HFF-Myc (cell line): ENCODE data around the gene DYSF.

Source experiments
- DNase-seq: peaks from one replicate; pipeline ENCODE4 v3.0.0-alpha.2; 2011; ENCODE audit warnings: low read depth; ENCODE audit errors: extremely low read depth
- H3K4me3 ChIP-seq: replicated peaks from 2 replicates; pipeline ENCODE4 v1.5.1; 2011; ENCODE audit warnings: low read depth, mild to moderate bottlenecking, control low read depth, low read length
- TF ChIP-seq, protein P1 (sequence below): IDR thresholded peaks from 2 replicates; pipeline ENCODE4 v1.5.1; 2012; ENCODE audit warnings: mild to moderate bottlenecking, low read depth, low read length, control low read depth; ENCODE audit errors: missing control alignments

DYSF gene

GRCh38 chr2:71513096-71513495 lies 59.7 kb downstream of the DYSF start:
- no peak for DNase-seq
- TF ChIP-seq, protein P1, sequence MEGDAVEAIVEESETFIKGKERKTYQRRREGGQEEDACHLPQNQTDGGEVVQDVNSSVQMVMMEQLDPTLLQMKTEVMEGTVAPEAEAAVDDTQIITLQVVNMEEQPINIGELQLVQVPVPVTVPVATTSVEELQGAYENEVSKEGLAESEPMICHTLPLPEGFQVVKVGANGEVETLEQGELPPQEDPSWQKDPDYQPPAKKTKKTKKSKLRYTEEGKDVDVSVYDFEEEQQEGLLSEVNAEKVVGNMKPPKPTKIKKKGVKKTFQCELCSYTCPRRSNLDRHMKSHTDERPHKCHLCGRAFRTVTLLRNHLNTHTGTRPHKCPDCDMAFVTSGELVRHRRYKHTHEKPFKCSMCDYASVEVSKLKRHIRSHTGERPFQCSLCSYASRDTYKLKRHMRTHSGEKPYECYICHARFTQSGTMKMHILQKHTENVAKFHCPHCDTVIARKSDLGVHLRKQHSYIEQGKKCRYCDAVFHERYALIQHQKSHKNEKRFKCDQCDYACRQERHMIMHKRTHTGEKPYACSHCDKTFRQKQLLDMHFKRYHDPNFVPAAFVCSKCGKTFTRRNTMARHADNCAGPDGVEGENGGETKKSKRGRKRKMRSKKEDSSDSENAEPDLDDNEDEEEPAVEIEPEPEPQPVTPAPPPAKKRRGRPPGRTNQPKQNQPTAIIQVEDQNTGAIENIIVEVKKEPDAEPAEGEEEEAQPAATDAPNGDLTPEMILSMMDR, result no peak

GRCh38 chr2:71513721-71514120 lies 60.4 kb downstream of the DYSF start:
- DNase-seq, result no peak
- TF ChIP-seq, protein P1, result no peak
- no peak overlapping the region for H3K4me3 ChIP-seq

More at GRCh38 chr2:71513096-71513495, 59.7 kb downstream of the DYSF start:
- no peak overlapping the region for H3K4me3 ChIP-seq

GRCh38 chr2:71516253-71516888 lies 63.0 kb downstream of the DYSF start:
- H3K4me3 ChIP-seq, result no peak overlapping the region
- DNase-seq, result no peak
- TF ChIP-seq, protein P1, result no peak

DNA sequence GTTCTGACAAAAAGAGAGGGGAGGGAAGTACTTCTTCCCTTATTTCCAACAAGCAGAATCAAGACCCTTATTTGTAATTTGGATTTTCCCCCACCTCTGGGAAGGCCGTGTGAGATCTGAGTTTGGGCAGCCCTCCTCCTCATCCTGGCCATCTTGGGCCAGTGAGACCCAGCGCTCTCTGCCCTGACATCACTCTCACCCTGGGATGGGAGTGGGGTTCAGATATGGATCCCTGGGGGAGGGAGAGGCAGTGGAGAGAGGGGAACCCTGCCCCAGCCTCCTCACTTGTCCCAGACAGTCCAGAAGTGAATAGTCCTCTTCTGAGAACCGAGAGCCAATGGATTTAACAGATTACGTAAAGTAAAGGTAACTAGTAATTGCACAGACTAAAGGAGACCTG lies 64.5 kb downstream of the DYSF start:
- H3K4me3 ChIP-seq, result no peak overlapping the region
- TF ChIP-seq, protein P1, result no peak
- no peak for DNase-seq

DNA sequence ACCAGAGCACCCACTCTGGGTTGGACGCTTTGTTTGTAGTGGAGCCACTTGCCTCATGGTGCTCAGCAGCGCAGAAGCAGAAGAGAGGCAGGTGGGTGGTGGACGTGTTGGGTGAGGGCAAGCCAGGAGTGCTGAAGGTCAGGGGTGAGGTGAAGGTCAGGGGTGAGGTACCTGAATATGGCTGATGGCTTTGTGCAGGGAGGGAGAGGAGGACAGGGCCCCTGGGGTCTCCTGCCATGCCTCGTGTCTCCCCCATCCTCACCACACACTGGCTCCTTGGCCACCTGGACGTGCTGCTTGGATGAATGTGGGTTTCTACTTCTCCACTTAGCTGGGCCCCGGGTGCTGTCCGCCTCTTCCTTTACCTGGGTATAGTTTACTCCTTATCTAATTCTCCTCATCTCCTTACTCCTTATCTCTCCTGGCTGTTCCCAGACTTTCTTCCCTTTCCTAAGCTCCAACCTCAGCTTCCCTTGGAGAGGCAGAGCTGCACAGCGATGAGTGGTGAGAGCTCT lies 68.1 kb downstream of the DYSF start:
- TF ChIP-seq, protein P1, result no peak
- H3K4me3 ChIP-seq, result no peak overlapping the region

DNA sequence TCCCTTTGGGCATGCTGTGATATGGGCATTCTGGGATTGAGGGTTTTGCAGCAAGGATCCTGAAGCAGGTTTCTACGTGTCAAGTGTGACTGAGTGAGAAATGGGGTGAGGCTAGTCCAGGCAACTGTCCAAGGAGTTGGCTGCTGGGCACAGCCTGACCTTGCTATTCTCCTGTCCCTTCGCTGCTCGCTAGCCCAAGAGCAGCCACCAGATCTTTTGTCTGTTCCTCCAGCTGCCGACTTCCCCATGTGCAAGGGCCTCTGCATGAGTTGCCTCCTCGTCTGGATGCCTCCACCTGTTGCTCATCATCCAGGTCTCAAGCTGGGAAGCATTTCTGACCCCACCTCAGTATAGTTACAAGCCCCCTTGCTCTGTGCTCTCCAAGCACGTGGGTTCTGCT lies 71.1 kb downstream of the DYSF start:
- no peak for DNase-seq
- no peak overlapping the region for H3K4me3 ChIP-seq
- TF ChIP-seq, protein P1, result no peak

More for the DNA sequence above, 68.1 kb downstream of the DYSF start:
- DNase-seq, result no peak
